Sciatic nerve (tissue), 2 donors: Measurements from ENCODE around the gene KSR2. TPM values are rescaled to one million over a fixed set of nuclear protein-coding genes. Genes with fewer than 3 reads are reported as not detected.
"Not testable (repeated sequence)": the region's sequence is repeated elsewhere in the genome, so short reads cannot be mapped to it uniquely, and the experiment has no call there.

Experiments used
- ATAC-seq: fragments of 200-7000 bp; cut with Tn5 transposase; one replicate; pipeline ENCODE4 v1.9.1; 2020; ENCODE audit warnings: mild to moderate bottlenecking, moderate library complexity
- DNase-seq: peaks from one replicate; pipeline ENCODE4 v3.0.0-alpha.2; 2020; ENCODE audit warnings: low spot score
- intact Hi-C: fragments of 100-400 bp; cut with DNase I; formaldehyde crosslinking; loops from one replicate; pipeline ENCODE4 v1.14.2; 2022
- total RNA-seq: library from RNA; stranded (reverse); fragmentation: NEBNext Ultra II Directional; extraction: Animal tissue kit (Norgen Biotek cat#: 25700); gene quantifications from one replicate; pipeline ENCODE4 v1.2.1, GENCODE V29; 2021
- donor health status: DM: no; HTN: no; CAD: no.
- donor health status: DM: no; HTN: no; CAD: no.

KSR2 gene
- total RNA-seq, 1 donor from 2014 or later, result not detected

GRCh38 chr12:117867348-117867747 is 101.4 kb downstream of the KSR2 start:
- ATAC-seq (no peak), DNase-seq (no peak)
- intact Hi-C loops, result no loop called here

GRCh38 chr12:117865505-117865904 is 103.3 kb downstream of the KSR2 start:
- no peak for ATAC-seq
- no peak for DNase-seq
- intact Hi-C loops, result no loop called here

GRCh38 chr12:117863002-117863709 is 105.6 kb downstream of the KSR2 start:
- intact Hi-C loops, result no loop called here
- DNase-seq (no peak), ATAC-seq (no peak)

DNA sequence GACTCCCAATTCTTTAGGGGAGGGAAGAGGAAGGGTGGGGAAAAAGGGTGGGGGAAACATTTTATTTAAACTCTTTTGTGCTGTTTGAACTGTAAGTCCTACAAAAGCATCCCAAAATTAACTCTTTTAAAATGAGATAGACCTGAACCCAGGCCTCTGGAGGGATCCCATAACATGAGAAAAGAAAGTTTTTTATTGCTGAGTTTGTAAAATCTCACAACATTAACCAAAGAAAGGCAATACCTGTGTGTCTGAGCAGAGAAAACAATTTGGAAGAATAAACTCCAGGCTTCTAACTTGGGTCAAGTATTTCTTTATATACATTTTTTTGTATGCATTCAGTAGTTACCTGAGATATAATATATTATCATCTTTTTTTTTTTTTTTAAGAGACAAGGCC is 107.1 kb downstream of the KSR2 start:
- intact Hi-C loops, result no loop called here
- no peak for ATAC-seq
- no peak for DNase-seq

GRCh38 chr12:117860787-117861290 is 108.0 kb downstream of the KSR2 start:
- DNase-seq, ATAC-seq, intact Hi-C loops: not testable (repeated sequence)

GRCh38 chr12:117860111-117860510 is 108.7 kb downstream of the KSR2 start:
- intact Hi-C loops, result no loop called here
- DNase-seq (no peak), ATAC-seq (no peak)

DNA sequence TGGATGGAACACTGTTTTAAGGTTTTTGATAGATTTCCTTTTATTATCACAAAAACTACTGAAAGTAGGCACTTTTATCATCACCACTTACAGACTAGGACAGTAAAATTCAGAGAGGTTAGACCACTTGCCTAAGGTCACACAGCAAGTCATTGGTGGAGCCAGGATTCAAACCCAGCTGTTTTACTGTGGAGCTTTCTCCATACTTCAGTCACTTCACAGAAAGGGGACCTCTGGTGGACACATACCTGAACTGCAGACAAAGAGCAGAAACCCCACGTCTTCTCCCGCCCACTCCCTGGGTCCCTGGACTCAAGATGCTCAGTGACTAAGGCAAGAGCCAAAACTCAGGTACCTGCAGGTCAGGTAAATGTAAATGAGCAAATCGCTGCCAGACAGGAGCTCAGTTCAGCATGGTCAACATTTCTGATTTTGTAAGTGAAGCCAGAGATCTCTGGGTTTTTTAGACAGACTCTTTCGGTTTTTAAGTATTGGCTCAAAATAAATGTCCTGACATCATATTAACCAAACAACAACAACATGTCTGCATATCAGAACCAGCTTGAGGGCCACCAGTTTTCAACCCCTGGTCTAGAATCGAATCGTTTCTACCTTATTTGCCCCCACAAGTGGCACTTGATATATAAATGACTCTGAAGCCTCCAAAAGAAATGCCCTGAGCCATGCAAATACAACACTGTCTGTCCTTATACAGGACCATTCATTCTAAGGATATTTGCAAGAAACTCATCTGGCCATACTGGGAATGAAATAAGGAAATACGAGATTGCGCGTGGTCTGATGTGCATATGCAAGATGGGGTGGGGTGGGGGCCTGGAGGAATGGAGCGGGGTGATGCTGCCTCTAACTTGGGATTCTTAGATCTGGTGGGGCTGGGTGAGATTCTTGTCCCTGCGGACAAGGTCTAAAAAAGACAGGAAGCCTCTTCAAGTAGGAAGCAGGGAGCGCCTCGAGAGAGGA is 110.9 kb downstream of the KSR2 start:
- DNase-seq (no peak), ATAC-seq (no peak)
- intact Hi-C loops, result no loop called here

- intact Hi-C loops, DNase-seq, ATAC-seq: not testable (repeated sequence)
These were observed 111.7 kb downstream of the KSR2 start for GRCh38 chr12:117857139-117857538.

DNA sequence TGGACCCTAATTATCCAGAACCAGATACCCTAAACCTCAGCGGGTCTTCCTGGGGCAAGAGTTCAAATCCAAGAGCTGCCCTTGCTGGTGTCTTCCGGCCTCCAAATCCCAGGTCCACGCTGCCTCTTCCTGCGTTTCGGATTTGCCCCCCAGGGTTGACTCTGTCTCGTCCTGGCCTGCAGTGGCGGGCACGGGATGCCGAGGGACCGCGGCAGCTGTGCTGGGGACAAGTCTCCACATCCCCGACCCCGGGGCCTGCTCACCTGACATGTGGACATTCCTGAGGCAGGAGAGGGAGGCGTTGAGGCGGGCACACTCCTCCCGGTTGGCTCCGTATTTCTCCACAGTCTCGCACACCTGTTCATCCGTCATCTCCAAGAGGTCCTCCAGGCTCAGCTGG is 113.6 kb downstream of the KSR2 start:
- DNase-seq (no peak), ATAC-seq (no peak)
- intact Hi-C loops, result no loop called here

- DNase-seq, result no peak
- ATAC-seq, result no peak
- intact Hi-C loops, result no loop called here
These were observed 114.3 kb downstream of the KSR2 start for GRCh38 chr12:117854339-117855012.

DNA sequence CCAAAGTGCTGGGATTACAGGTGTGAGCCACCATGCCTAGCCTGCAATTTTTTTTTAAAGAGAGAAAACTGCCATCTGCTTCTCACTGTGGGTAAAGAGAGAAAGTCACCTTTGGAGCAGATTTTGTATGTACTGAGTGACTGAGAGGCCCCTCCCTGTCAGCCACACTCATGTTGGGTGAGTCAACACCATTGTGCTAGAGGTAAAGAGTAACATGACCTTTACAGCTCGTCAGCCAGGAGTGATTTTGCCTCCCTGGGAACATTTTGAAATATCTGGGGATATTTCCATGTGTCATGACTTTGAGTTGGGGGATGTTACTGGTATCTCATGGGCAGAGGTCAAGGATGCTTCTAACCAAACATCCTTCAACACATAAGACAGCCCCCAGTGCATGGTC is 115.2 kb downstream of the KSR2 start:
- ATAC-seq (no peak), DNase-seq (no peak)
- intact Hi-C loops, result no loop called here

DNA sequence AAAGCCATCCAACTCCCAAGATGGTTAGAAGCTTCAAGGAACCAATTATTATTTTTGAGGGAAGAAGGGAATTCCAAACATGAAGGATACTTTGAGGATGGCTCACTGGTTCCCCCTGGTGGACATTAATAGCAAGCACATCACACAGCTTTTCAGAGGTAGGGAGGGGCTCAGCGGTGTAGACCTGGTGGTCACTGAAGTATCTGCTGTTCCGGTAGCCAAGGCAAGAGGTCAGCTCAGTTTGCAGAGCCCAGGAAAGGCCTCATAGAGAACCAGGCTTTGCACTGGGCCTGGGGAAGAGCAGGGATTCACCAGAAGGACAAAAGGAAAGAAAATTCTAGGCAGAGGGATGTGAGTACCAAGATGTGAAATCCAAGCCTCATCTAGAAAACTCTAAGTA is 118.7 kb downstream of the KSR2 start:
- intact Hi-C loops, result no loop called here
- DNase-seq (no peak), ATAC-seq (peak; percentile 46)

GRCh38 chr12:117847371-117847770 is 121.4 kb downstream of the KSR2 start:
- no peak for DNase-seq
- no peak for ATAC-seq
- intact Hi-C loops, result no loop called here

DNA sequence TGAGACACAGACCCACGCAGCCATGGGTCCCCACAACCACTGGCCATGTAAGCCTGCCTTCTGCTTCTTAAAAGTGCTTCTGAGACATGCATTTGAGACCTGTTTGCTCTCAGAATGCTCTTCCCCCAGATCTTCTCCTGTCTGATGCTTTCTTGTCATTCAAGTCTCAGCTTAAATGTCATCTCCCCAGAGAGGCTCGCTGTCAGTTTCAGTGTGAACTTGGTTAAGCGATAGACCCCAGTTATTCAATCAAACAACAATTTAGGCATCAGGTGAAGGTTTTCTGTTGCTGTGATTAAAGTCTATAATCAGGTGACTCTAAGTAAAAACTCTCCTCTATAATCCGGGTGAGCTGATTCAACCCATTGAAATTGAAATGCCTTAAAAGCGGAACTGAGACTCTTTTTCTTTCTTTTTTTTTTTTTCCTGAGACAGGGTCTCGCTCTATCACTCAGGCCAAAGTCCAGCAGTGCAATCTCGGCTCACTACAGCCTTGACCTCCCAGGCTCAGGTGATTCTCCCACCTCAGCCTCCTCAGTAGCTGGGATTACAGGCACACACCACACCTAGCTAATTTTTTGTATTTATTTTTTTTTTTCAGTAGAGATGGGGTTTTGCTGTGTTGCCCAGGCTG is 123.4 kb downstream of the KSR2 start:
- DNase-seq, result no peak
- intact Hi-C loops, result no loop called here
- ATAC-seq, result no peak

DNA sequence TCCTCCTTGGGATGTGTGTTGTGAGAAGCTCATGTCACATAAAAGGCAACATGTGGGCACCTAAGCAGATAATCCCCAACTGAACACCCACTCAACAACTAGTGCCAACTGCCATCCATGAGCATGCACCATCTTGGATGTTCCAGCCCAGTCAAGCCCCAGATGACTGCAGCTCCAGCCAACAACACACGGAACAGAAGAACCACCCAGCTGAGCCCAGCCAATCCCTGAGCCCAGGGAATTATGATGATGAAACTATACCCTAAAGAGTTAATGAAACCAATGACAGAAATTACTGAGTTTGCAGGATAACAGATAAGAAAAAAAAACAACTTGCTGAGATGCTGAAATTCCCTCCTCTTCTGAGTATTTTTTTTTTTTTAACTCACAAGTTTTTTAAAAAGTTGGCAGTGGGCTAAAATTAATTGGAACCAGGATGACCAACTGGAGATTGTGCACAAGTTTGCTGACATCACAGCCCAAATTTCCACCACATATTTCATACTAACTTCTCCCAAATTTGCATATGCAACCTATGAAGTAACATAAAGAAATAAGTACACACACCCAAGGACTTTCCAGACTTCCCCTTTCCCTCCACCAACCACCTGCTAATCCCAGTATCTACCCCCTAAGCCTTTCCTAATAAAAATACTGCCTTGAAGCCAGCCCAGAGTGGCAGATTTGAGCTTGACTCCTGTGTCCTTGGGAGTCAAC is 124.5 kb downstream of the KSR2 start:
- no peak for DNase-seq
- intact Hi-C loops, result no loop called here
- no peak for ATAC-seq

DNA sequence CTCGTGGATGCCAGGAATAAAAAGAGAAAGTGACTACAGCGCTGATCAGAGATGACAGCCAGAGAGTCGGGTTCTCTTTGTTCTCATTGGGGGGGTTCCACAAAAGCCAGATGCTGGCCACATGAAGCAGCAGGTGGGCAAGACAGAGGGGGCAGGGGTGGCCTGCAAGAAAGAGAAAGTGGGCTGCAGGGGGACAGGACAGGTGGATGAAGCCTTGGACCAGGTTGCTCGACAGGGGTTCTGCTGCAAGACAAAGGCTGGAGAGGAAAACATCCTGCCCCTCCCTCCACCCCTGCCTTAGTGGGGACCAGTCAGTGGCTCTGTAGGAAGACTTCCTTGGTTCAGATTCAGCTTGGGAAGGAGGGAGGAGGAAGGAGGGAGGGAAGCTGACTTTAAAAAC is 126.2 kb downstream of the KSR2 start:
- intact Hi-C loops, result no loop called here
- ATAC-seq, result no peak
- no peak for DNase-seq

DNA sequence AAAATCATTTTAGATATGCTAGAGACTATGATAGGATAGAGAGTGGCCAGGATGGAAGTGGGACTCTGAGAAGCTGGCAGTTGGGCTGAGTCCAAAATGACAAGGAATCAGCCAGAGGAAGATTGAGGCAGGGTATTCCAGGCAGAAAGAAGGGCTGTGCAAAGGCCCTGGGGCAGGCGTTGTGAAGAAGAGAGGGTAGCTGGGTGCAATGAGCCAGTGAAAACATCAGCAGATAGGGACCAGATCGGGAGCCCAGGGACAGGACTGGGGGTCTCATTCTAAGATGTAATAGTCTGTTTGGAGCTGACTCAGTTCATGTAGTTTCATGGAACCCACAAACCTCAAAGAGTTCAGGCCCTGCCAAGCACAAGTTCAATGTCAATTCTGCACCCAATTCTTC is 126.6 kb downstream of the KSR2 start:
- intact Hi-C loops, result no loop called here
- ATAC-seq (no peak), DNase-seq (no peak)

GRCh38 chr12:117837737-117838050 is 131.1 kb downstream of the KSR2 start:
- no peak for DNase-seq
- intact Hi-C loops, result loop anchor here (10.0 kb wide), 1 partner anchor 623 kb away; no protein-coding TSS in a partner anchor
- no peak for ATAC-seq
